Measurements from ENCODE around the gene MCUB.
"Not testable (repeated sequence)": the region's sequence is repeated elsewhere in the genome, so short reads cannot be mapped to it uniquely, and the experiment has no call there.

The MCUB gene

GRCh38 chr4:109579997-109580396 lies 20.0 kb downstream of the MCUB start:
- not testable (repeated sequence) for DNase-seq

- DNase-seq, result no peak
Observed at GRCh38 chr4:109588176-109588575, 28.1 kb downstream of the MCUB start.

GRCh38 chr4:109589119-109589518 lies 29.1 kb downstream of the MCUB start:
- no peak for DNase-seq

GRCh38 chr4:109589605-109590004 lies 29.6 kb downstream of the MCUB start:
- DNase-seq, result no peak

- DNase-seq, result no peak
Observed at GRCh38 chr4:109590905-109591304, 30.9 kb downstream of the MCUB start.

- DNase-seq, result no peak
Observed at GRCh38 chr4:109592367-109592766, 32.3 kb downstream of the MCUB start.

- DNase-seq, result not testable (repeated sequence)
Observed at GRCh38 chr4:109595123-109595522, 35.1 kb downstream of the MCUB start.

- not testable (repeated sequence) for DNase-seq
Observed at GRCh38 chr4:109596420-109597085, 36.5 kb downstream of the MCUB start.

- no peak for DNase-seq
Observed at GRCh38 chr4:109599046-109599652, 39.1 kb downstream of the MCUB start.

GRCh38 chr4:109600431-109600830 lies 40.4 kb downstream of the MCUB start:
- DNase-seq, result no peak

GRCh38 chr4:109601336-109601735 lies 41.3 kb downstream of the MCUB start:
- DNase-seq, result no peak

- no peak for DNase-seq
Observed at GRCh38 chr4:109607976-109608375, 47.9 kb downstream of the MCUB start.

- no peak for DNase-seq
Observed at GRCh38 chr4:109608879-109609278, 48.8 kb downstream of the MCUB start.

- DNase-seq, result no peak
Observed at GRCh38 chr4:109609431-109609830, 49.4 kb downstream of the MCUB start.

GRCh38 chr4:109610489-109610888 lies 50.4 kb downstream of the MCUB start:
- no peak for DNase-seq

- no peak for DNase-seq
Observed at GRCh38 chr4:109611045-109611646, 51.1 kb downstream of the MCUB start.

- no peak for DNase-seq
Observed at GRCh38 chr4:109614015-109614414, 54.0 kb downstream of the MCUB start.

- DNase-seq, result no peak
Observed at GRCh38 chr4:109614466-109614865, 54.4 kb downstream of the MCUB start.

GRCh38 chr4:109615742-109616141 lies 55.7 kb downstream of the MCUB start:
- DNase-seq, result no peak

- DNase-seq, result no peak
Observed at GRCh38 chr4:109616243-109616642, 56.2 kb downstream of the MCUB start.

GRCh38 chr4:109622626-109623025 lies 62.6 kb downstream of the MCUB start:
- DNase-seq, result no peak

- no peak for DNase-seq
Observed at GRCh38 chr4:109624536-109624935, 64.5 kb downstream of the MCUB start.

- no peak for DNase-seq
Observed at GRCh38 chr4:109627361-109627760, 67.3 kb downstream of the MCUB start.

GRCh38 chr4:109629775-109630174 lies 69.7 kb downstream of the MCUB start:
- DNase-seq, result peak; percentile 4

Measured in fibroblast of skin of abdomen (primary cell).